D721Med (cell line): ENCODE measurements around the gene UGT1A4.

ENCODE experiments used
- DNase-seq: peaks from one replicate; pipeline ENCODE4 v3.0.0; 2011; ENCODE audit warnings: low spot score; ENCODE audit not compliant: insufficient read length
- FAIRE-seq: peaks from 2 replicates; lab custom pipeline; 2011; peaks lifted over from hg19 to GRCh38; lab: Jason Lieb, UNC
- CTCF ChIP-seq: IDR thresholded peaks from 2 replicates; pipeline ENCODE4 v1.5.1; 2012; ENCODE audit warnings: mild to moderate bottlenecking, control low read depth; ENCODE audit not compliant: insufficient read depth; ENCODE audit errors: missing control alignments

The UGT1A4 gene

GRCh38 chr2:233803292-233803911, 84.9 kb downstream of the UGT1A4 start:
- TF ChIP-seq CTCF = no peak
- FAIRE-seq (no peak), DNase-seq (no peak)

- DNase-seq (no peak), FAIRE-seq (no peak)
- TF ChIP-seq CTCF = no peak
These were observed 85.5 kb downstream of the UGT1A4 start for GRCh38 chr2:233803994-233804393.

GRCh38 chr2:233807215-233807865, 88.8 kb downstream of the UGT1A4 start:
- no peak for DNase-seq
- FAIRE-seq = no peak
- TF ChIP-seq CTCF = no peak

GRCh38 chr2:233807966-233808935, 89.7 kb downstream of the UGT1A4 start:
- no peak for TF ChIP-seq CTCF
- FAIRE-seq (no peak), DNase-seq (no peak)

- DNase-seq = no peak
- TF ChIP-seq CTCF = no peak
- FAIRE-seq = no peak
These were observed 91.8 kb downstream of the UGT1A4 start for GRCh38 chr2:233810385-233810784.

- DNase-seq (no peak), FAIRE-seq (no peak)
- TF ChIP-seq CTCF = no peak
These were observed 92.6 kb downstream of the UGT1A4 start for GRCh38 chr2:233811087-233811486.
